ENCODE data around the gene RSRP1.

RSRP1 gene

GRCh38 chr1:25194054-25194453 lies 53.2 kb downstream of the RSRP1 start:
- H3K27me3 ChIP-seq (ENCODE audit: control insufficient read depth in 1 of 2, insufficient read depth in 2 of 2, low read length in 2 of 2), result no peaks in the 10 kb centered on the region
- H3K4me1 ChIP-seq (ENCODE audit: control insufficient read depth in 1 of 2, insufficient read depth in 2 of 2, low read length in 2 of 2), result peaks cover 43 to 51% of the 10 kb centered on the region in 2 donors
- H3K9ac ChIP-seq (ENCODE audit: low read depth in 1 of 2, low read length in 2 of 2), result no peak overlapping the region
- H3K27ac ChIP-seq (ENCODE audit: low read depth, low read length), result no peak overlapping the region
- no peaks in the 10 kb centered on the region for H3K9me3 ChIP-seq (ENCODE audit: control insufficient read depth in 1 of 2, low read length in 2 of 2)
- no peak overlapping the region for H3K4me3 ChIP-seq (ENCODE audit: low read depth in 1 of 2, low read length in 2 of 2)
- no peaks in the 10 kb centered on the region for H3K36me3 ChIP-seq (ENCODE audit: control insufficient read depth in 1 of 2, insufficient read depth in 2 of 2, low read length in 2 of 2)

- no peak overlapping the region for H3K27ac ChIP-seq (ENCODE audit: low read depth, low read length)
- H3K4me1 ChIP-seq (ENCODE audit: control insufficient read depth in 1 of 2, insufficient read depth in 2 of 2, low read length in 2 of 2), result peaks cover 40 to 42% of the 10 kb centered on the region in 2 donors
- H3K27me3 ChIP-seq (ENCODE audit: control insufficient read depth in 1 of 2, insufficient read depth in 2 of 2, low read length in 2 of 2), result no peaks in the 10 kb centered on the region
- no peaks in the 10 kb centered on the region for H3K36me3 ChIP-seq (ENCODE audit: control insufficient read depth in 1 of 2, insufficient read depth in 2 of 2, low read length in 2 of 2)
- no peaks in the 10 kb centered on the region for H3K9me3 ChIP-seq (ENCODE audit: control insufficient read depth in 1 of 2, low read length in 2 of 2)
- peak overlapping the region in 1 of 2 donors; percentile 29 for H3K9ac ChIP-seq (ENCODE audit: low read depth in 1 of 2, low read length in 2 of 2)
- peak overlapping the region in 1 of 2 donors; percentile 50 for H3K4me3 ChIP-seq (ENCODE audit: low read depth in 1 of 2, low read length in 2 of 2)
Measured at GRCh38 chr1:25193229-25193628, 54.0 kb downstream of the RSRP1 start.
